Measurements from ENCODE around the gene FKBP8.

DNA sequence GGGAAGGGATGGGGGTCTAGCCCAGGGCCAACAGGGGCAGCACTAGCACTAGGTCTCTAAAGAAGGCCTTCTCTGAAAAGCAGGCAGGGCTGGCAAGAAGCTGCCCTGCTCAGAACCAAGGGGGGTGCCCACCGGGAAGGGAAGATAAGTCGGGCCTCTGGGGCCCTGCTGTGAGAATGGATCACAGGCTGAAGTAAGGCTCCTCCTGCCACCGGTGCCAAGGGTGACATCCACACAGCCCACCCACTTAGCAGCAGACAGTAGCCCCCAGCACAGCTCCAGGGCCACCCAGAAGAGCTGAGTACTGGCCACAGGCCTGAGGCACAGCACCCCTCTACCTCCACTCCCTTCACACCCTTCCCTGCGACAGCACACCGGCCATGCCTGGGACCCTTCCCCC is 27.4 kb downstream of the FKBP8 start:
- TF ChIP-seq POLR2AphosphoS5 (IDR thresholded peaks at IDR 0.05) (no peak), POLR2A (IDR thresholded peaks at IDR 0.05) (no peak), EP300 (IDR thresholded peaks at IDR 0.05) (no peak)
- TF ChIP-seq, protein P1, sequence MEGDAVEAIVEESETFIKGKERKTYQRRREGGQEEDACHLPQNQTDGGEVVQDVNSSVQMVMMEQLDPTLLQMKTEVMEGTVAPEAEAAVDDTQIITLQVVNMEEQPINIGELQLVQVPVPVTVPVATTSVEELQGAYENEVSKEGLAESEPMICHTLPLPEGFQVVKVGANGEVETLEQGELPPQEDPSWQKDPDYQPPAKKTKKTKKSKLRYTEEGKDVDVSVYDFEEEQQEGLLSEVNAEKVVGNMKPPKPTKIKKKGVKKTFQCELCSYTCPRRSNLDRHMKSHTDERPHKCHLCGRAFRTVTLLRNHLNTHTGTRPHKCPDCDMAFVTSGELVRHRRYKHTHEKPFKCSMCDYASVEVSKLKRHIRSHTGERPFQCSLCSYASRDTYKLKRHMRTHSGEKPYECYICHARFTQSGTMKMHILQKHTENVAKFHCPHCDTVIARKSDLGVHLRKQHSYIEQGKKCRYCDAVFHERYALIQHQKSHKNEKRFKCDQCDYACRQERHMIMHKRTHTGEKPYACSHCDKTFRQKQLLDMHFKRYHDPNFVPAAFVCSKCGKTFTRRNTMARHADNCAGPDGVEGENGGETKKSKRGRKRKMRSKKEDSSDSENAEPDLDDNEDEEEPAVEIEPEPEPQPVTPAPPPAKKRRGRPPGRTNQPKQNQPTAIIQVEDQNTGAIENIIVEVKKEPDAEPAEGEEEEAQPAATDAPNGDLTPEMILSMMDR (IDR thresholded peaks at IDR 0.05): no peak
